Right atrium auricular region (tissue), 2 donors: ENCODE measurements around the gene ZNF219. TPM values are rescaled to one million over a fixed set of nuclear protein-coding genes. Genes with fewer than 3 reads are reported as not detected.
A peak's percentile ranks its signal among the peaks of the same experiment; 100 is the strongest.

ENCODE experiments used
- DNase-seq: peaks from one replicate; pipeline ENCODE4 v3.0.0-alpha.2; 2019; ENCODE audit warnings: low spot score
- H3K27ac ChIP-seq, 2 donors: fragments of 200-600 bp; sonication (generic); 1 replicate in 1 of 2; 2 replicates in 1 of 2; pipeline ENCODE4 v1.5.1; 2016 to 2019
- H3K27me3 ChIP-seq, 2 donors: fragments of 200-600 bp; sonication (generic); one replicate each; pipeline versions ENCODE4 v1.5.1 to v1.6.0; 2017 to 2019
- H3K36me3 ChIP-seq: fragments of 200-600 bp; sonication (generic); one replicate; pipeline ENCODE4 v1.5.1; 2016
- H3K4me1 ChIP-seq, 2 donors: fragments of 200-600 bp; sonication (generic); one replicate each; pipeline versions ENCODE4 v1.5.1 to v1.6.0; 2017 to 2019
- H3K4me3 ChIP-seq, 2 donors: fragments of 200-600 bp; sonication (generic); 1 replicate in 1 of 2; 2 replicates in 1 of 2; pipeline ENCODE4 v1.5.1; 2017 to 2019; ENCODE audit warnings: mild to moderate bottlenecking in 1 of 2, moderate library complexity in 1 of 2
- H3K9me3 ChIP-seq, 2 donors: fragments of 200-600 bp; sonication (generic); one replicate each; pipeline ENCODE4 v1.5.1; 2019
- CTCF ChIP-seq, 2 donors: fragments of 200-600 bp; sonication (generic); IDR thresholded peaks; one replicate each; pipeline ENCODE4 v1.5.1; 2019; ENCODE audit warnings: antibody characterized with exemption in 2 of 2
- total RNA-seq, 2 donors: library from RNA; depleted of rRNA; stranded (reverse); fragments of >200 nt; gene quantifications; one replicate each; pipeline ENCODE4 v1.1.0, GENCODE V29; 2016

The ZNF219 gene
- total RNA-seq, 2 donors from 2014 or later, result 49.7 to 66.6 TPM

- Histone ChIP-seq H3K36me3 (peaks cover 69% of the 10 kb centered on the region), H3K4me3 (no peak overlapping the region), H3K27ac (no peak overlapping the region), H3K9me3 (no peaks in the 10 kb centered on the region), H3K27me3 (no peaks in the 10 kb centered on the region), H3K4me1 (peaks cover 0 to 5% of the 10 kb centered on the region in 2 donors)
- TF ChIP-seq CTCF (IDR thresholded peaks at IDR 0.05), result no peak
- no peak for DNase-seq
Observed at GRCh38 chr14:21077672-21078071, 20.8 kb downstream of the ZNF219 start.

- TF ChIP-seq CTCF (IDR thresholded peaks at IDR 0.05), result no peak
- no peaks in the 10 kb centered on the region for H3K27me3 ChIP-seq
- no peaks in the 10 kb centered on the region for H3K9me3 ChIP-seq
- no peak overlapping the region for H3K27ac ChIP-seq
- peaks cover 52% of the 10 kb centered on the region for H3K36me3 ChIP-seq
- H3K4me3 ChIP-seq, result no peak overlapping the region
- no peak for DNase-seq
- peaks cover 0 to 23% of the 10 kb centered on the region in 2 donors for H3K4me1 ChIP-seq
Observed at GRCh38 chr14:21075719-21076437, 22.6 kb downstream of the ZNF219 start.

GRCh38 chr14:21074398-21075272 lies 23.8 kb downstream of the ZNF219 start:
- DNase-seq, result no peak
- H3K4me3 ChIP-seq, result no peak overlapping the region
- H3K27me3 ChIP-seq, result no peaks in the 10 kb centered on the region
- no peak overlapping the region for H3K27ac ChIP-seq
- H3K4me1 ChIP-seq, result peaks cover 0 to 28% of the 10 kb centered on the region in 2 donors
- no peak for TF ChIP-seq CTCF (IDR thresholded peaks at IDR 0.05)
- peaks cover 39% of the 10 kb centered on the region for H3K36me3 ChIP-seq
- no peaks in the 10 kb centered on the region for H3K9me3 ChIP-seq

GRCh38 chr14:21073921-21074320 lies 24.5 kb downstream of the ZNF219 start:
- Histone ChIP-seq H3K4me1 (peaks cover 0 to 35% of the 10 kb centered on the region in 2 donors), H3K27ac (no peak overlapping the region), H3K36me3 (peaks cover 32% of the 10 kb centered on the region), H3K27me3 (no peaks in the 10 kb centered on the region), H3K4me3 (no peak overlapping the region), H3K9me3 (no peaks in the 10 kb centered on the region)
- TF ChIP-seq CTCF (IDR thresholded peaks at IDR 0.05), result no peak
- no peak for DNase-seq

- Histone ChIP-seq H3K4me3 (no peak overlapping the region), H3K9me3 (no peaks in the 10 kb centered on the region), H3K27ac (peak overlapping the region; percentile 88 to 90), H3K27me3 (no peaks in the 10 kb centered on the region), H3K36me3 (peaks cover 22% of the 10 kb centered on the region), H3K4me1 (peaks cover 0 to 41% of the 10 kb centered on the region in 2 donors)
- no peak for DNase-seq
- TF ChIP-seq CTCF (IDR thresholded peaks at IDR 0.05), result no peak
Observed at GRCh38 chr14:21072781-21073339, 25.6 kb downstream of the ZNF219 start.
